HFFc6 (cell line): ENCODE measurements around the gene ENPP1. TPM values are rescaled to one million over a fixed set of nuclear protein-coding genes. Genes with fewer than 3 reads are reported as not detected.

ENCODE experiments used
- DNase-seq: peaks from one replicate; pipeline ENCODE4 v3.0.0-alpha.2; 2018
- H3K27ac Mint-ChIP-seq: 2 replicates; pipeline ENCODE4 v1.8.0; 2020; ENCODE audit warnings: mild to moderate bottlenecking, mixed read lengths
- H3K27me3 Mint-ChIP-seq: 2 replicates; pipeline ENCODE4 v1.8.0; 2021; ENCODE audit warnings: mild to moderate bottlenecking, moderate library complexity, mixed read lengths; ENCODE audit not compliant: insufficient read depth
- H3K36me3 Mint-ChIP-seq: 2 replicates; pipeline ENCODE4 v1.8.0; 2021; ENCODE audit warnings: low read depth, mixed read lengths
- H3K4me1 Mint-ChIP-seq: 2 replicates; pipeline ENCODE4 v1.8.0; 2020; ENCODE audit warnings: low read depth, mixed read lengths
- H3K4me3 Mint-ChIP-seq: 2 replicates; pipeline ENCODE4 v1.8.0; 2020; ENCODE audit warnings: mild to moderate bottlenecking, moderate library complexity, mixed read lengths
- H3K9me3 Mint-ChIP-seq: 2 replicates; pipeline ENCODE4 v1.8.0; 2020; ENCODE audit warnings: mild to moderate bottlenecking, mixed read lengths
- total RNA-seq, 6 experiments: library from RNA; stranded (reverse); fragmentation: NEBNext Ultra II Directional; extraction: Animal tissue kit (Norgen Biotek cat#: 25700); gene quantifications; 2 replicates in 1 of 6; 3 replicates in 5 of 6; pipeline ENCODE4 v1.2.3, GENCODE V29; 2021
- TF ChIP-seq, protein P1 (sequence below): fragments of 200-600 bp; sonication (generic); IDR thresholded peaks from 2 replicates; pipeline ENCODE4 v1.5.0; 2021; ENCODE audit warnings: antibody characterized with exemption, mild to moderate bottlenecking

The ENPP1 gene
- total RNA-seq, 6 experiments from 2014 or later = 30.1 to 39.5 (median 36.3) TPM

GRCh38 chr6:131838051-131838450, 30.2 kb downstream of the ENPP1 start:
- H3K4me1 Mint-ChIP-seq = peaks cover 52% of the 10 kb centered on the region
- H3K9me3 Mint-ChIP-seq = no peaks in the 10 kb centered on the region
- no peak overlapping the region for H3K27ac Mint-ChIP-seq
- H3K36me3 Mint-ChIP-seq = peaks cover 22% of the 10 kb centered on the region; the same call in 1 of the 2 replicates
- no peaks in the 10 kb centered on the region; the same call in 1 of the 2 replicates for H3K27me3 Mint-ChIP-seq
- H3K4me3 Mint-ChIP-seq = no peak overlapping the region
- TF ChIP-seq, protein P1, sequence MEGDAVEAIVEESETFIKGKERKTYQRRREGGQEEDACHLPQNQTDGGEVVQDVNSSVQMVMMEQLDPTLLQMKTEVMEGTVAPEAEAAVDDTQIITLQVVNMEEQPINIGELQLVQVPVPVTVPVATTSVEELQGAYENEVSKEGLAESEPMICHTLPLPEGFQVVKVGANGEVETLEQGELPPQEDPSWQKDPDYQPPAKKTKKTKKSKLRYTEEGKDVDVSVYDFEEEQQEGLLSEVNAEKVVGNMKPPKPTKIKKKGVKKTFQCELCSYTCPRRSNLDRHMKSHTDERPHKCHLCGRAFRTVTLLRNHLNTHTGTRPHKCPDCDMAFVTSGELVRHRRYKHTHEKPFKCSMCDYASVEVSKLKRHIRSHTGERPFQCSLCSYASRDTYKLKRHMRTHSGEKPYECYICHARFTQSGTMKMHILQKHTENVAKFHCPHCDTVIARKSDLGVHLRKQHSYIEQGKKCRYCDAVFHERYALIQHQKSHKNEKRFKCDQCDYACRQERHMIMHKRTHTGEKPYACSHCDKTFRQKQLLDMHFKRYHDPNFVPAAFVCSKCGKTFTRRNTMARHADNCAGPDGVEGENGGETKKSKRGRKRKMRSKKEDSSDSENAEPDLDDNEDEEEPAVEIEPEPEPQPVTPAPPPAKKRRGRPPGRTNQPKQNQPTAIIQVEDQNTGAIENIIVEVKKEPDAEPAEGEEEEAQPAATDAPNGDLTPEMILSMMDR = no peak
- DNase-seq = no peak

DNA sequence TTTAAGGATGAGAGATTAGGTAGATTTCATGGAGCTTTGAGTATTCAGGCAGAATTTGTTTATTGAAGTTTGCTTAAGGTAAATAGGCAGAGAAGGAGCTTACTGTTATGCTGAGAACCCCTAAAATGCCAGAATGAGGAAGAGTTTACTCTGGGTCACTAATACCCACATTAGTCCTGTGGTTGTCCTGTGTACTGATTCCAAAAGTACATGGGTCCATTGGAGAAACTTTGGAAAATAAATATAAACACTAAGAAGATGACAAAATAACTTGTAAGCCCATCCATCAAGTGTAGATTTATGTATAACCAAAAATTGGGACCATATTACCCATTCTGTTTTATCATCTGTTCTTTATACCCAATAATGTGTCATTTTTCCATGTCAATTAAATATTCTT, 31.6 kb downstream of the ENPP1 start:
- Mint-ChIP-seq H3K27me3 (no peaks in the 10 kb centered on the region; the same call in 1 of the 2 replicates), H3K4me1 (peaks cover 64% of the 10 kb centered on the region), H3K9me3 (no peaks in the 10 kb centered on the region), H3K36me3 (peaks cover 25% of the 10 kb centered on the region), H3K27ac (no peak overlapping the region), H3K4me3 (no peak overlapping the region)
- DNase-seq = no peak
- TF ChIP-seq, protein P1 = no peak

GRCh38 chr6:131840441-131840840, 32.6 kb downstream of the ENPP1 start:
- peaks cover 28% of the 10 kb centered on the region for H3K36me3 Mint-ChIP-seq
- peaks cover 68% of the 10 kb centered on the region for H3K4me1 Mint-ChIP-seq
- H3K27ac Mint-ChIP-seq = no peak overlapping the region
- TF ChIP-seq, protein P1 = no peak
- H3K9me3 Mint-ChIP-seq = no peaks in the 10 kb centered on the region
- no peaks in the 10 kb centered on the region; the same call in 1 of the 2 replicates for H3K27me3 Mint-ChIP-seq
- H3K4me3 Mint-ChIP-seq = no peak overlapping the region
- DNase-seq = no peak

DNA sequence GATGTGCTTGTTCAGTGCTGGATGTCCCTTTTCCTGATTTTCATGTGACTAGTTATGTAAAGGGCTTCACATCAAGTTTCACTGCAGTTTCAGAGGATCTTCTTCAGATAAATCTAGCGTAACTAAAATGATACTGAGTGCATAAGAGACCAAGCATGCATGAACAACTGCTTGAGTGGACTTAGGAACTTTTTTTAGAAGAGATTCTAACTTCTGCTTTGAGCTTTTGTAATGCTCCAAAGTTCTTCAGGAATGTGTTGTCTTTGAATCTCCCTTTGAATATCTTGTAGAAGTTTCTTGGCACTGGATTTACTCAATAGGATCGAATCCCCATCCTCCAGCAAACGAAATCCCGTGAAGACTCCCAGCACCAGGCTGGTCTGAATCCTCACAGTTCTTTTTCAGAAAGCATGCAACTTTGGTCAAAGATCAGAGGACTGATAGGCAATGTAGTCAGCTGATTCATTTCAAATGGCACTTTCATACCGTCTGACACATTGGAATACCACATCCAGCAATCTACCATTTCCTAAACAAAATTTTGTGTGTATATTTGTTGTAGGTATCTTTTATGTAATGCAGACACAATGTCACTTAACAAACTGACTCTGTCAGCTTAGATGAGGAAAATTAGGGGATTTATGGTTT, 33.2 kb downstream of the ENPP1 start:
- Mint-ChIP-seq H3K4me3 (no peak overlapping the region), H3K4me1 (peaks cover 73% of the 10 kb centered on the region), H3K9me3 (no peaks in the 10 kb centered on the region), H3K27ac (no peak overlapping the region), H3K36me3 (peaks cover 33% of the 10 kb centered on the region), H3K27me3 (no peaks in the 10 kb centered on the region; the same call in 1 of the 2 replicates)
- TF ChIP-seq, protein P1 = no peak
- DNase-seq = no peak

DNA sequence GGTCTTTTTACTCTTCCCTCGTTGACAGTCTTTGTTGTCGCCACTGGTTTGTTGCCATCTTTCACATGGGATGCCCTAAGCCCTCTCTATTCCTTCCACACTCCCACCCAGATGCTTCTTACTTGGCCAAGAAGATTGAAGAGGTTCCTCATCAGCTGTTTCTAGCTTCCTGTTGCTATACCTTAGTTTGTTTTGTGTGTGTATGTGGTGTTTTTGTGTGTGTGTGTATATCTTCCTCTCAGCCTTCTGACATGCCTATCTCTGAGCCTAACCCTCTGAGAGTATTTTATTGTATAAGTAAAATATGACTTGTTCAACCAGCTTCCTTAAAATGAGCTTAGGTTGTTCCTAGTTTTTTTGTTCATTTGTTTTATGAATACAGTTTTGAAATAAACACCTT, 35.9 kb downstream of the ENPP1 start:
- TF ChIP-seq, protein P1 = no peak
- no peak overlapping the region; the same call in 1 of the 2 replicates for H3K27ac Mint-ChIP-seq
- H3K27me3 Mint-ChIP-seq = no peaks in the 10 kb centered on the region; the same call in 1 of the 2 replicates
- no peak for DNase-seq
- H3K4me1 Mint-ChIP-seq = peaks cover 50% of the 10 kb centered on the region
- no peak overlapping the region for H3K4me3 Mint-ChIP-seq
- peaks cover 34% of the 10 kb centered on the region for H3K36me3 Mint-ChIP-seq
- no peaks in the 10 kb centered on the region for H3K9me3 Mint-ChIP-seq
